Neural progenitor cell (in vitro differentiated cells): ENCODE measurements around the gene HSD17B13. TPM values are rescaled to one million over a fixed set of nuclear protein-coding genes. Genes with fewer than 3 reads are reported as not detected.

ENCODE experiments used
- DNase-seq: peaks from one replicate; pipeline ENCODE4 v3.0.0-alpha.2; 2016; ENCODE audit warnings: low spot score
- H2AFZ ChIP-seq: fragments of 200-600 bp; sonication (generic); replicated peaks from 2 replicates; pipeline ENCODE4 v1.6.1; 2016; ENCODE audit warnings: antibody characterized with exemption
- H3F3A ChIP-seq: fragments of 200-600 bp; sonication (generic); 2 replicates; pipeline ENCODE4 v1.6.1; 2016; ENCODE audit warnings: antibody characterized with exemption, low read depth
- H3K27ac ChIP-seq: fragments of 200-600 bp; sonication (generic); 2 replicates; pipeline ENCODE4 v1.5.1; 2016; ENCODE audit warnings: mild to moderate bottlenecking
- H3K27me3 ChIP-seq: fragments of 200-600 bp; sonication (generic); 2 replicates; pipeline ENCODE4 v1.6.1; 2016; ENCODE audit warnings: mild to moderate bottlenecking, moderate library complexity
- H3K36me3 ChIP-seq: fragments of 200-600 bp; sonication (generic); 2 replicates; pipeline ENCODE4 v1.5.1; 2016
- H3K4me1 ChIP-seq: fragments of 200-600 bp; sonication (generic); 2 replicates; pipeline ENCODE4 v1.6.1; 2016; ENCODE audit warnings: mixed run types
- H3K4me2 ChIP-seq: fragments of 200-600 bp; sonication (generic); 2 replicates; pipeline ENCODE4 v1.6.1; 2016
- H3K4me3 ChIP-seq: fragments of 200-600 bp; sonication (generic); 2 replicates; pipeline ENCODE4 v1.5.1; 2016
- H3K79me2 ChIP-seq: fragments of 200-600 bp; sonication (generic); 2 replicates; pipeline ENCODE4 v1.6.1; 2016; ENCODE audit warnings: low read depth
- H3K9ac ChIP-seq: fragments of 200-600 bp; sonication (generic); 2 replicates; pipeline ENCODE4 v1.6.1; 2016
- H3K9me3 ChIP-seq: fragments of 200-600 bp; sonication (generic); 2 replicates; pipeline ENCODE4 v1.5.1; 2016; ENCODE audit warnings: low read depth
- H4K20me1 ChIP-seq: fragments of 200-600 bp; sonication (generic); 2 replicates; pipeline ENCODE4 v1.6.1; 2016; ENCODE audit warnings: low read depth
- H3K27ac Mint-ChIP-seq: 3 replicates; pipeline ENCODE4 v1.8.0; 2021; ENCODE audit warnings: mixed read lengths
- H3K27me3 Mint-ChIP-seq: 2 replicates; pipeline ENCODE4 v1.8.0; 2022; ENCODE audit warnings: low read depth, mild to moderate bottlenecking, inconsistent platforms, moderate library complexity, mixed read lengths; ENCODE audit not compliant: insufficient read depth
- H3K36me3 Mint-ChIP-seq: 3 replicates; pipeline ENCODE4 v1.8.0; 2021; ENCODE audit warnings: mixed read lengths
- H3K4me1 Mint-ChIP-seq: 3 replicates; pipeline ENCODE4 v1.8.0; 2021; ENCODE audit warnings: mixed read lengths
- H3K4me3 Mint-ChIP-seq: 3 replicates; pipeline ENCODE4 v1.8.0; 2021; ENCODE audit warnings: mild to moderate bottlenecking, moderate library complexity, mixed read lengths
- H3K9me3 Mint-ChIP-seq: 3 replicates; pipeline ENCODE4 v1.8.0; 2020; ENCODE audit warnings: mixed read lengths
- CTCF ChIP-seq: fragments of 200-600 bp; sonication (generic); IDR thresholded peaks from 2 replicates; pipeline ENCODE4 v1.5.1; 2017; ENCODE audit warnings: antibody characterized with exemption, mild to moderate bottlenecking
- EZH2 ChIP-seq: fragments of 200-600 bp; sonication (generic); IDR thresholded peaks from 2 replicates; pipeline ENCODE4 v1.6.1; 2017; ENCODE audit warnings: antibody characterized with exemption, mild to moderate bottlenecking, moderate library complexity
- EZH2phosphoT487 ChIP-seq: fragments of 200-600 bp; sonication (generic); IDR thresholded peaks from 2 replicates; pipeline ENCODE4 v1.6.1; 2017; ENCODE audit warnings: antibody characterized with exemption
- total RNA-seq: library from RNA; depleted of rRNA; stranded (reverse); fragments of >200 nt; gene quantifications from 2 replicates; pipeline ENCODE4 v1.2.3, GENCODE V29; 2015; ENCODE audit warnings: low replicate concordance

Gene HSD17B13
- total RNA-seq, 1 donor from 2014 or later = 0.60 TPM

- peaks cover 42% of the 10 kb centered on the region for H3K36me3 Mint-ChIP-seq
- H4K20me1 ChIP-seq = no peaks in the 10 kb centered on the region
- no peaks in the 10 kb centered on the region for H3K27me3 ChIP-seq
- no peak for DNase-seq
- H3K4me3 Mint-ChIP-seq = no peak overlapping the region
- no peak for TF ChIP-seq CTCF
- TF ChIP-seq EZH2phosphoT487 = no peak
- TF ChIP-seq EZH2 = no peak
- H3K9me3 Mint-ChIP-seq = peaks cover 3% of the 10 kb centered on the region
- H3K4me3 ChIP-seq = no peak overlapping the region
- no peaks in the 10 kb centered on the region for H3K9me3 ChIP-seq
- H3K27ac ChIP-seq = no peak overlapping the region
- no peaks in the 10 kb centered on the region for H3K27me3 Mint-ChIP-seq
- H3K4me2 ChIP-seq = no peak overlapping the region
- H3K4me1 Mint-ChIP-seq = no peaks in the 10 kb centered on the region
- H3K9ac ChIP-seq = no peak overlapping the region
- no peak overlapping the region for H2AFZ ChIP-seq
- H3F3A ChIP-seq = no peaks in the 10 kb centered on the region
- no peak overlapping the region for H3K27ac Mint-ChIP-seq
- peaks cover 4% of the 10 kb centered on the region for H3K36me3 ChIP-seq
- no peaks in the 10 kb centered on the region for H3K79me2 ChIP-seq
- H3K4me1 ChIP-seq = no peaks in the 10 kb centered on the region
Measured at GRCh38 chr4:87365348-87365747, 42.7 kb upstream of the HSD17B13 start.

- Mint-ChIP-seq H3K27me3 (no peaks in the 10 kb centered on the region), H3K27ac (no peak overlapping the region), H3K4me1 (no peaks in the 10 kb centered on the region), H3K9me3 (peaks cover 3% of the 10 kb centered on the region), H3K36me3 (peaks cover 37% of the 10 kb centered on the region), H3K4me3 (no peak overlapping the region)
- Histone ChIP-seq H3K4me2 (no peak overlapping the region), H2AFZ (no peak overlapping the region), H3K4me1 (no peaks in the 10 kb centered on the region), H3K4me3 (no peak overlapping the region), H3K79me2 (no peaks in the 10 kb centered on the region), H3K9me3 (no peaks in the 10 kb centered on the region), H4K20me1 (no peaks in the 10 kb centered on the region), H3F3A (no peaks in the 10 kb centered on the region), H3K9ac (no peak overlapping the region), H3K36me3 (no peaks in the 10 kb centered on the region), H3K27ac (no peak overlapping the region), H3K27me3 (no peaks in the 10 kb centered on the region)
- TF ChIP-seq CTCF = no peak
- TF ChIP-seq EZH2 = no peak
- TF ChIP-seq EZH2phosphoT487 = no peak
- no peak for DNase-seq
Measured at GRCh38 chr4:87363552-87363951, 40.9 kb upstream of the HSD17B13 start.

- H3F3A ChIP-seq = peaks cover 5% of the 10 kb centered on the region
- peaks cover under 1% of the 10 kb centered on the region for H3K9me3 Mint-ChIP-seq
- no peak for DNase-seq
- no peak overlapping the region for H3K4me3 ChIP-seq
- no peaks in the 10 kb centered on the region for H4K20me1 ChIP-seq
- no peaks in the 10 kb centered on the region for H3K9me3 ChIP-seq
- H3K4me3 Mint-ChIP-seq = no peak overlapping the region
- no peak overlapping the region for H2AFZ ChIP-seq
- H3K79me2 ChIP-seq = no peaks in the 10 kb centered on the region
- no peak overlapping the region for H3K27ac ChIP-seq
- no peaks in the 10 kb centered on the region for H3K36me3 ChIP-seq
- no peak overlapping the region for H3K27ac Mint-ChIP-seq
- H3K4me1 Mint-ChIP-seq = no peaks in the 10 kb centered on the region
- H3K27me3 Mint-ChIP-seq = no peaks in the 10 kb centered on the region
- H3K27me3 ChIP-seq = no peaks in the 10 kb centered on the region
- H3K4me2 ChIP-seq = no peak overlapping the region
- no peaks in the 10 kb centered on the region for H3K4me1 ChIP-seq
- no peak overlapping the region for H3K9ac ChIP-seq
- TF ChIP-seq EZH2 = no peak
- TF ChIP-seq EZH2phosphoT487 = no peak
- TF ChIP-seq CTCF = no peak
- peaks cover 23% of the 10 kb centered on the region for H3K36me3 Mint-ChIP-seq
Measured at GRCh38 chr4:87360338-87360935, 37.8 kb upstream of the HSD17B13 start.
